C4-2B (cell line): ENCODE measurements around the gene SPATA3.

ENCODE experiments used
- H3K27ac ChIP-seq: fragments of 450-650 bp; 2 replicates; pipeline ENCODE4 v1.5.1; 2017
- ZFX ChIP-seq: fragments of 450-650 bp; IDR thresholded peaks from 2 replicates; pipeline ENCODE4 v1.6.1; 2017
- TF ChIP-seq, protein P1 (sequence below): fragments of 450-650 bp; conservative IDR thresholded peaks from 2 replicates; pipeline ENCODE4 v1.5.1; 2017; ENCODE audit warnings: mild to moderate bottlenecking

SPATA3 gene

GRCh38 chr2:230952226-230952956, 43.5 kb upstream of the SPATA3 start:
- TF ChIP-seq ZFX, result no peak
- TF ChIP-seq, protein P1, sequence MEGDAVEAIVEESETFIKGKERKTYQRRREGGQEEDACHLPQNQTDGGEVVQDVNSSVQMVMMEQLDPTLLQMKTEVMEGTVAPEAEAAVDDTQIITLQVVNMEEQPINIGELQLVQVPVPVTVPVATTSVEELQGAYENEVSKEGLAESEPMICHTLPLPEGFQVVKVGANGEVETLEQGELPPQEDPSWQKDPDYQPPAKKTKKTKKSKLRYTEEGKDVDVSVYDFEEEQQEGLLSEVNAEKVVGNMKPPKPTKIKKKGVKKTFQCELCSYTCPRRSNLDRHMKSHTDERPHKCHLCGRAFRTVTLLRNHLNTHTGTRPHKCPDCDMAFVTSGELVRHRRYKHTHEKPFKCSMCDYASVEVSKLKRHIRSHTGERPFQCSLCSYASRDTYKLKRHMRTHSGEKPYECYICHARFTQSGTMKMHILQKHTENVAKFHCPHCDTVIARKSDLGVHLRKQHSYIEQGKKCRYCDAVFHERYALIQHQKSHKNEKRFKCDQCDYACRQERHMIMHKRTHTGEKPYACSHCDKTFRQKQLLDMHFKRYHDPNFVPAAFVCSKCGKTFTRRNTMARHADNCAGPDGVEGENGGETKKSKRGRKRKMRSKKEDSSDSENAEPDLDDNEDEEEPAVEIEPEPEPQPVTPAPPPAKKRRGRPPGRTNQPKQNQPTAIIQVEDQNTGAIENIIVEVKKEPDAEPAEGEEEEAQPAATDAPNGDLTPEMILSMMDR, result no peak
- H3K27ac ChIP-seq, result no peak overlapping the region

DNA sequence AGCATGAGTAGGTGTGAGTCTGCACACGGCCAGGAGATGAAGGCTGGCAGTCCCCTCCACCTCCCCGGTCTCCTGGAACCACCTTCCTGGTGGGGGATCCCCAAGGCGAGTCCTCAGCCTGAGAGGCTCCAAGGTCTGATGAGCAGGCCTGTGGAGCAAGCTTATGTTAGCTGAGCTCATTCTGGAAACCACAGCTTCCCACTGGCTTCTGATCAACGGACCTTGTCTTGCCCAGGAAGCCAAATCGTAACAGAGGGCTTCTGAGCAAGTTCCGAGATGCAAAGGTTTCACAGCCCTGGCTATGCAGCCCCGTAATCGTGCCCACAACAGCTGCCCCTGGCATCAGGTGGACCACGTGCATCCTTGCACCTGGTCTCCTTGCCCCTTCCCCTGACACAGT, 42.1 kb upstream of the SPATA3 start:
- H3K27ac ChIP-seq, result no peak overlapping the region
- TF ChIP-seq ZFX, result no peak
- TF ChIP-seq, protein P1, result no peak

DNA sequence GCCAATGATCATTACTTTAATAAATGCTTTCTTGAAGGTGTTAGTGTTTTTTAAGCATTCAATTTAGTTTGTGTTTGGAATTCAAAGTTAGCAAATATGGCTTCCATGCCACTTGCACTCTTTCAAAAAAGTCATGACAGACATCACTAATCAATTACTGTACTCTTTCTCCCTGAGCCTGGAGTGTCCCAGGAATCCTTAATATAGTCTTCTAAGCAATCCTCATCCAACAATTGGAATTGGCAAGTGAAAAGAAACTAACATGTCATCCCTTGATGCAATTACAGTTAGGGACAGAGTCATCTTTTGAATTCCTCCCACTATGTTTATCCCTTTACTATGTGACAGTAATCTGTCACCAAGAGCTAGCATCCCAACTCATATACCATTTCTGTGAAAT, 41.2 kb upstream of the SPATA3 start:
- TF ChIP-seq, protein P1, result no peak
- TF ChIP-seq ZFX, result no peak
- H3K27ac ChIP-seq, result no peak overlapping the region

DNA sequence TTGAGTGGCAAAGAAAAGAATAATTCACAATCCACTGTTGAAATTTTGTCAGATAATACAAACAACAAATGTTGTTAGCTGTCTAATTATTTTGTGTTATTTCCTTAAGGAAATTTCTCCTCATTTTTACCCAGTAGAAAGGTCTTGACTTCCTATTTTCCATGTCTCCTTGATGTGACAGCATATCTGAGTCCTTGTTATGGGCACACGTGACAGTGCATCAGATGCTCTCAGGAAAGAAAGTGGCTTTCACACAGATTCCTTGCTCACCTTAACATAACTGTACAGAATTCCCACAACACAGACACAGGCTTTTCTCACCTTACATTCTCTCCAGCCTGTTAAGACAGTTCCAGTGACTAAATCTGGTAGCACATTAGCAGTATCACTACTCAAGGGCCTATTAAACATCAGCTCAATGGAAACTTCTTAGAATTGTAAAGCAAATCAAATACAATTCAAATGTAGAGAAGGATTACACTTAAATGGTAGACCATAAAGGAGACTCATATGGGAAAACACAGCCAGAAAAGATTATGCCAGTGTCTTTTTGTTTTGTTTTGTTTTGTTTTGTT, 40.7 kb upstream of the SPATA3 start:
- TF ChIP-seq, protein P1, result no peak
- no peak for TF ChIP-seq ZFX
- H3K27ac ChIP-seq, result no peak overlapping the region

GRCh38 chr2:230956827-230957755, 38.8 kb upstream of the SPATA3 start:
- H3K27ac ChIP-seq, result 0 out of 2 replicates have a peak overlapping the region, but pooled peaks have one; percentile 9
- no peak for TF ChIP-seq ZFX
- TF ChIP-seq, protein P1, result no peak

DNA sequence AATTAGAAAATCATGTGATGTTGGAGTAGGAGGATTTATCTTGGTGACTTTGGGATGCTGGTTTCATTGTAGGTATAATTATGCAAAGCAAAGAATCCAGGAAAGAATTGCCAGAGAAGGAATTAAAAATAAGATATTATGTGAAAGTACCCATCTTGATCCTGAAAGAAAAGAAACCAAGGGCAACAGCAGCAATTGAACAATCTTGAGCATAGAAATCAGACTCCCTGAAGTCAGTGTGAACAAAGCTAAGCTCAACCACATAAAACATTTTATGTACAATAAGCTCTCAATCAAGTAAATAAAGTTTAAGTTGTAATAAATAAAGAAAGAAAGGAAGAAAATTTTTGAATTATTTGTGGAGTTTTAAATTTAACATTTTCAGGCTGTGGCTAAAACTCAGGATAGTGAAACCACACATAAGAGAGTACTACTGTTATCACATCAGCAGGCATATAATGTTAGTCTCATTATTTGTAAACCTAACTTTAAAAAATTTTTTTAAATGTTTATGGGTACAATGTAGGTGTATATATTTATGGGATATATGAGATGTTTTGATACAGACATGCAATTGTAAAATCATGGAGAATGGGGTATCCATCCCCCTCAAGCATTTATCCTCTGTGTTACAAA, 38.0 kb upstream of the SPATA3 start:
- H3K27ac ChIP-seq, result no peak overlapping the region
- no peak for TF ChIP-seq ZFX
- TF ChIP-seq, protein P1, result no peak
